SK-N-SH treated with all-trans-retinoic acid at 6 μM for 48 hours (cell line): ENCODE data around the gene CDR2.

Experiments
- ATAC-seq: fragments of 200-7000 bp; cut with Tn5 transposase; 3 replicates; pipeline ENCODE4 v1.9.1; 2020; ENCODE audit warnings: mild to moderate bottlenecking, moderate library complexity
- BACH2 ChIP-seq: fragments of 250-450 bp; sonication (Bioruptor Pico); IDR thresholded peaks from 2 replicates; pipeline ENCODE4 v1.9.0; 2021; ENCODE audit warnings: mild to moderate bottlenecking, borderline replicate concordance
- CSDC2 ChIP-seq: fragments of 250-450 bp; sonication (Bioruptor Pico); IDR thresholded peaks from 2 replicates; pipeline ENCODE4 v1.5.0; 2020; ENCODE audit warnings: mild to moderate bottlenecking, moderate library complexity
- ESRRG ChIP-seq: fragments of 250-450 bp; sonication (Bioruptor Pico); IDR thresholded peaks from 2 replicates; pipeline ENCODE4 v1.6.1; 2021; ENCODE audit warnings: mild to moderate bottlenecking
- GLIS3 ChIP-seq: fragments of 250-450 bp; sonication (Bioruptor Pico); IDR thresholded peaks from 2 replicates; pipeline ENCODE4 v1.5.0; 2020; ENCODE audit warnings: mild to moderate bottlenecking, moderate library complexity
- ISL1 ChIP-seq: fragments of 250-450 bp; sonication (Bioruptor Pico); IDR thresholded peaks from 2 replicates; pipeline ENCODE4 v2.1.2; 2022; ENCODE audit warnings: mild to moderate bottlenecking, moderate library complexity
- OSR1 ChIP-seq: fragments of 250-450 bp; sonication (Bioruptor Pico); IDR thresholded peaks from 2 replicates; pipeline ENCODE4 v1.8.0; 2022; ENCODE audit warnings: moderate library complexity, mild to moderate bottlenecking, inconsistent platforms
- PPARA ChIP-seq: fragments of 250-450 bp; sonication (Bioruptor Pico); IDR thresholded peaks from 2 replicates; pipeline ENCODE4 v1.5.0; 2020; ENCODE audit warnings: mild to moderate bottlenecking, borderline replicate concordance
- SNAI2 ChIP-seq: fragments of 250-450 bp; sonication (Bioruptor Pico); IDR thresholded peaks from 2 replicates; pipeline ENCODE4 v1.5.0; 2020; ENCODE audit warnings: mild to moderate bottlenecking, moderate library complexity
- TCF4 ChIP-seq: fragments of 250-450 bp; sonication (Bioruptor Pico); IDR thresholded peaks from 2 replicates; pipeline ENCODE4 v1.8.0; 2021; ENCODE audit warnings: mild to moderate bottlenecking, moderate library complexity, borderline replicate concordance
- TOX ChIP-seq: fragments of 250-450 bp; sonication (Bioruptor Pico); IDR thresholded peaks from 2 replicates; pipeline ENCODE4 v1.8.0; 2021; ENCODE audit warnings: mild to moderate bottlenecking, moderate library complexity, borderline replicate concordance
- ZC3H10 ChIP-seq: fragments of 250-450 bp; sonication (Bioruptor Pico); IDR thresholded peaks from 2 replicates; pipeline ENCODE4 v1.5.1; 2021; ENCODE audit warnings: mild to moderate bottlenecking, moderate library complexity
- ZFP30 ChIP-seq: fragments of 450-650 bp; formaldehyde crosslinking; IDR thresholded peaks from 2 replicates; pipeline ENCODE4 v1.5.0; 2022; ENCODE audit warnings: mild to moderate bottlenecking, moderate library complexity
- ZNF565 ChIP-seq: fragments of 450-650 bp; formaldehyde crosslinking; conservative IDR thresholded peaks from 2 replicates; pipeline ENCODE4 v1.5.0; 2020; ENCODE audit warnings: low read depth, mild to moderate bottlenecking, moderate library complexity
- ZNF70 ChIP-seq: fragments of 450-650 bp; formaldehyde crosslinking; IDR thresholded peaks from 2 replicates; pipeline ENCODE4 v1.5.0; 2020; ENCODE audit warnings: mild to moderate bottlenecking, moderate library complexity
- ZNF8 ChIP-seq: fragments of 450-650 bp; formaldehyde crosslinking; IDR thresholded peaks from 2 replicates; pipeline ENCODE4 v1.5.0; 2020; ENCODE audit warnings: mild to moderate bottlenecking, moderate library complexity
- TF ChIP-seq, protein P1 (sequence below): fragments of 250-450 bp; sonication (Bioruptor Pico); IDR thresholded peaks from 2 replicates; pipeline ENCODE4 v1.5.0; 2020; ENCODE audit warnings: mild to moderate bottlenecking, moderate library complexity
- TF ChIP-seq, protein P2 (sequence below): fragments of 250-450 bp; sonication (Bioruptor Pico); IDR thresholded peaks from 2 replicates; pipeline ENCODE4 v1.8.0; 2020; ENCODE audit warnings: mild to moderate bottlenecking, moderate library complexity, borderline replicate concordance
- TF ChIP-seq, protein P3 (sequence below): fragments of 250-450 bp; sonication (Bioruptor Pico); IDR thresholded peaks from 2 replicates; pipeline ENCODE4 v1.5.1; 2021; ENCODE audit warnings: mild to moderate bottlenecking, moderate library complexity

Gene CDR2

DNA sequence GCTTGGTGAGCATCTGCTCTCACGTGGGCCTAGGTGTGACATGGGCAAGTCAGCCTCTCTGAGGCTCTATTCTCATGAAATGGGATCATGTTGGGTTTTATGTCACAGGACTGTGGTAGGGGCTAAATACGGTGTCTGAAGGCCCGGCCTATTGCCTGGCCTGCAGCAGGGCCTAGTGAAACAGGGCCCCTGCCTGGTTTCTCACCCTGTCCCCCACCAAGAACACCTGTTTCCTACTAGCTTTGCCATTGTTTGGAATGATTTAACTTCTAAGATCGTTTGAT is 48.1 kb downstream of the CDR2 start:
- no peak for ATAC-seq
- TF ChIP-seq TCF4 (CRISPR knock-in tag) (no peak), TOX (CRISPR knock-in tag) (no peak), PPARA (no peak), GLIS3 (CRISPR knock-in tag) (no peak), BACH2 (CRISPR knock-in tag) (no peak), SNAI2 (CRISPR knock-in tag) (no peak), ZFP30 (no peak), ISL1 (no peak), ZC3H10 (CRISPR knock-in tag) (no peak), ZNF8 (CRISPR knock-in tag) (no peak), ESRRG (CRISPR knock-in tag) (no peak), CSDC2 (no peak), OSR1 (CRISPR knock-in tag) (no peak)
- TF ChIP-seq, protein P1, sequence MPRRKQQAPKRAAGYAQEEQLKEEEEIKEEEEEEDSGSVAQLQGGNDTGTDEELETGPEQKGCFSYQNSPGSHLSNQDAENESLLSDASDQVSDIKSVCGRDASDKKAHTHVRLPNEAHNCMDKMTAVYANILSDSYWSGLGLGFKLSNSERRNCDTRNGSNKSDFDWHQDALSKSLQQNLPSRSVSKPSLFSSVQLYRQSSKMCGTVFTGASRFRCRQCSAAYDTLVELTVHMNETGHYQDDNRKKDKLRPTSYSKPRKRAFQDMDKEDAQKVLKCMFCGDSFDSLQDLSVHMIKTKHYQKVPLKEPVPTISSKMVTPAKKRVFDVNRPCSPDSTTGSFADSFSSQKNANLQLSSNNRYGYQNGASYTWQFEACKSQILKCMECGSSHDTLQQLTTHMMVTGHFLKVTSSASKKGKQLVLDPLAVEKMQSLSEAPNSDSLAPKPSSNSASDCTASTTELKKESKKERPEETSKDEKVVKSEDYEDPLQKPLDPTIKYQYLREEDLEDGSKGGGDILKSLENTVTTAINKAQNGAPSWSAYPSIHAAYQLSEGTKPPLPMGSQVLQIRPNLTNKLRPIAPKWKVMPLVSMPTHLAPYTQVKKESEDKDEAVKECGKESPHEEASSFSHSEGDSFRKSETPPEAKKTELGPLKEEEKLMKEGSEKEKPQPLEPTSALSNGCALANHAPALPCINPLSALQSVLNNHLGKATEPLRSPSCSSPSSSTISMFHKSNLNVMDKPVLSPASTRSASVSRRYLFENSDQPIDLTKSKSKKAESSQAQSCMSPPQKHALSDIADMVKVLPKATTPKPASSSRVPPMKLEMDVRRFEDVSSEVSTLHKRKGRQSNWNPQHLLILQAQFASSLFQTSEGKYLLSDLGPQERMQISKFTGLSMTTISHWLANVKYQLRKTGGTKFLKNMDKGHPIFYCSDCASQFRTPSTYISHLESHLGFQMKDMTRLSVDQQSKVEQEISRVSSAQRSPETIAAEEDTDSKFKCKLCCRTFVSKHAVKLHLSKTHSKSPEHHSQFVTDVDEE (CRISPR knock-in tag), result no peak

DNA sequence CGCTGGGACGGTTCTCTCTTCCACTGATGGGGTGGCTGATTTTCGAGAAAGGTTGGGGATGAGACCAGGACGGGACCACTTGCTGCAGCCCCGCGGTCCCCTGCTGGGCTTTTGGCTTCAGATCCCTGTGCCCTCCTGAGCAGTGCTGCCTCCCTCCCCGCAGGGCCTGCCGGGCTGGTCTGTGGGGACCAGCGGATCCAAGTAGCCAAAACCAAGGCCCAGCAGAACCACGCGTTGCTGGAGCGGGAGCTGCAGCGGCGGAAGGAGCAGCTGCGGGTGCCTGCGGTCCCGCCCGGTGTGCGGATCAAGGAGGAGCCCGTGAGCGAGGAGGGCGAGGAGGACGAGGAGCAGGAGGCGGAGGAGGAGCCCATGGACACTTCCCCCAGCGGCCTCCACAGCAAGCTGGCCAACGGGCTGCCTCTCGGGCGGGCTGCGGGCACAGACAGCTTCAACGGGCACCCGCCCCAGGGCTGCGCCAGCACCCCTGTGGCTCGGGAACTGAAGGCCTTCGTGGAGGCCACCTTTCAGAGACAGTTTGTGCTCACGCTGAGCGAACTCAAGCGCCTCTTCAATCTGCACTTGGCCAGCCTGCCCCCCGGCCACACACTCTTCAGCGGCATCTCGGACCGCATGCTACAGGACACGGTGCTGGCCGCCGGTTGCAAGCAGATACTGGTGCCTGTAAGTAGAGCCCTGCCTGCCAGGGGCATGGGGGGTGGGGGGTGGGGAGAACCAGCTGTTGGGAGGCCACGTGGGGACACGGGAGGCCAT is 48.6 kb downstream of the CDR2 start:
- ATAC-seq, result no peak
- TF ChIP-seq ZNF8 (CRISPR knock-in tag) (no peak), ZC3H10 (CRISPR knock-in tag) (no peak), PPARA (no peak)

DNA sequence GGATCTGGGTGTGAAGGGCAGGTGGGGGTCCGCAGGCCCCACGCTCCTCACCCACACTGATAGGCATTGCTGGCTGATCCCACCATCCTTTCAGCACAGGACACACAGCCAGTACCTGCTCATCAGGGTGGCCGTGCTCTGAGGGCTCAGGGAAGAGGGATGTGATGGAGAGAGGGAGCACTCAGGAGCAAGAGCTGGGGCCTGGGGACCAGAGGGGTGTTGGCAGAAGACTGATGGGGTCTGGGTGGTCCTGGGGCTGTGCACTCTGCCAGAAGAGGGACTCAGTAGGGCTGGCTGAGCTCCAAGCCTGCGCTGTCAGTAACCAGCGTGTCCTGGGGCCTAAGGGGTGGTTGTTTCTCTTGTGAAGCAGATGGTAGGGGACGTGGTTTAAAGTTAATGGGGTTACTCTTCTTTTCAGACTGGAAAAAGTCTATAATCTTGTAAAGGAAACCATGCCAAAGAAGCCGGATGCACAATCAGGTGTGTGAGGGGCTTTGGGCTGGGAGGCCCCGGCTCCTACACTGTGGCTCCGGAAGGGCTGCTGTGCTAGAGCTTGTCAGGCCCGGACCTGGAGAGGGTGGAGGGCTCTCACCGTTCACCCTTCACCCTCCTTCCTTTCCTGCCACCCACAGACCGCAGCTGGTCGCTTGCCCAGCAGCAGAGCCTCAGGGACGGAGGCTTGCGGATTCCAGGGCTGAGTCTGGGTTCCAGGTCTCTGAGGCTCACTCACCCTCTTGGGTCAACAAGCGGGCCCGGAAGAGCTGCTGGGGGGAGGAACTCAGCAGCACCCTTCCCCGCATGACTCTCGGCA is 49.4 kb downstream of the CDR2 start:
- no peak for ATAC-seq
- TF ChIP-seq ZNF70 (CRISPR knock-in tag), result no peak
- no peak for TF ChIP-seq ZFP30

DNA sequence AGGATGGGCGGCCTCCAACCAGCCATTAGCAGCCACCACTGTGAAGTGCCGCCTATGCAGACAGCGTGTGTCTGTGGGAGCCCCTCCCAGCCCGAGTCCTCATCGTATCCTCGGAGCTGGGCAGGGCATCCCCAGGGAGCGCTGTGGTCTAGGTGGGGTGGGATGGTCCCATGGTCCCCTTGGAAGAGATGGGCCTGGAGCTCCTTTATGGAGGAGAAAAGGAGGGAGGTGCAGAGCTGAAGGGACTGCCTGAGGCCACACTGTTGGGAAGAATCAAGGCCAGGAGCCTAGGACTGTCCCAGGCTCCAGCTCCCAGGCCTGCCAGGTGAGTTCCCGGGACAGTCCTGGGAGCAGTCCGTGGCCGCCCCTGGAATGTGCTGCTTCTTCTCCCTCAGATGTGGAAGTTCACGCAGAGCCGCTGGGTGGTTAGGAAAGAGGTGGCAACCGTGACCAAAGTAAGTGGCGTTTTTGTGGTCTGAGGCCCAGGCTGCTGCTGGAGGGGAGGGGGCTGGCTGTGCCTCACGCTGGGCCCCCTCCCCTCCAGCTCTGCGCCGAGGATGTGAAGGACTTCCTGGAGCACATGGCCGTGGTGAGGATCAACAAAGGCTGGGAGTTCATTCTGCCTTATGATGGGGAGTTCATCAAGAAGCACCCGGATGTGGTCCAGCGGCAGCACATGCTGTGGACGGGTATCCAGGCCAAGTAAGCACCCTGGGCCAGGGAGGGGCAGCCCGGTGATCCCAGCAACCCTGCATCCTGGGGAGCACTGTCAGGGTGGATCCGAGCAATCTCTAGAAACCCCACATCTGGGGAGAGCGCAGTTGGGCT is 50.2 kb downstream of the CDR2 start:
- TF ChIP-seq, protein P1 (CRISPR knock-in tag), result no peak
- no peak for TF ChIP-seq TOX (CRISPR knock-in tag)
- ATAC-seq, result no peak

DNA sequence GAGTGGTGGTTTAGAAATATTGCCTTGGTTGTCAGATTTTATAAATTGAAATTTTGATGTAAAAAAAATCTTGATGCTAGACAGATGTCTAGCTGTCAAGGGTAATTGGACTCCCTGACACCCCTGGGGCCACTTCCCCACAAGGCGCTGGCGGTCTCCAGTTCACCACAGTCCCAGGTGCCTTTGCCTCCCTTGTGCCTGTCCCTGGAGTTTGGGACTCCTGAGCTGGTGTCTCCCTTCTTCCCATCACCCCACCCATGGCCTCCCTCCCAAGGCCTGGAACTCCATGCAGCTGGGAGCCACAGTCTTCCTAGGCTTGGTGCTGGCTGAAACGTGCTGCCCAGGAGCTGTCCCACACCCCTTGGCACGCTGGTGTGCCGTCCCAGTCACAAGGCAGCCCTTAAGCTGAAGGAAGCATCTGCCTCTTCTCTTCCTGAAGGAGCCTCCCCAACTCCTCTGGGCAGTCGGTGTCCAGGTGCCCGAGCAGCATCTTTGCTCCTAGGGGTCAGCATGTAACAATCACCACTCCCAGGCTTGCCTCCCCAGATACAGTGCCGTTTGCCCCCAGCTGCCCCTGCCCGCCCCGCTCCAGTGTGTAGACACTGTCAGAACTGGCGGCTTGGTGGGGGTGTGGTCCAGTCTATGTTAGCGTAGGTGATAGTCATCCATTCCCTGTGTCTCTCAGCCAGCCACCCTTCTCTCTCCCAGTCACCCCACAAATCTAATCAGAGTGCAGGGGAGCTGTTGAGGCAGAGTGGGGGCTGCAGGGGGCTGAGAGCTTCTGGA is 51.1 kb downstream of the CDR2 start:
- ATAC-seq, result no peak
- TF ChIP-seq, protein P1 (CRISPR knock-in tag), result no peak
- TF ChIP-seq CSDC2 (no peak), ZNF565 (no peak), SNAI2 (CRISPR knock-in tag) (no peak)
- TF ChIP-seq, protein P2, sequence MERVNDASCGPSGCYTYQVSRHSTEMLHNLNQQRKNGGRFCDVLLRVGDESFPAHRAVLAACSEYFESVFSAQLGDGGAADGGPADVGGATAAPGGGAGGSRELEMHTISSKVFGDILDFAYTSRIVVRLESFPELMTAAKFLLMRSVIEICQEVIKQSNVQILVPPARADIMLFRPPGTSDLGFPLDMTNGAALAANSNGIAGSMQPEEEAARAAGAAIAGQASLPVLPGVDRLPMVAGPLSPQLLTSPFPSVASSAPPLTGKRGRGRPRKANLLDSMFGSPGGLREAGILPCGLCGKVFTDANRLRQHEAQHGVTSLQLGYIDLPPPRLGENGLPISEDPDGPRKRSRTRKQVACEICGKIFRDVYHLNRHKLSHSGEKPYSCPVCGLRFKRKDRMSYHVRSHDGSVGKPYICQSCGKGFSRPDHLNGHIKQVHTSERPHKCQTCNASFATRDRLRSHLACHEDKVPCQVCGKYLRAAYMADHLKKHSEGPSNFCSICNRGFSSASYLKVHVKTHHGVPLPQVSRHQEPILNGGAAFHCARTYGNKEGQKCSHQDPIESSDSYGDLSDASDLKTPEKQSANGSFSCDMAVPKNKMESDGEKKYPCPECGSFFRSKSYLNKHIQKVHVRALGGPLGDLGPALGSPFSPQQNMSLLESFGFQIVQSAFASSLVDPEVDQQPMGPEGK (CRISPR knock-in tag), result no peak
- TF ChIP-seq, protein P3, sequence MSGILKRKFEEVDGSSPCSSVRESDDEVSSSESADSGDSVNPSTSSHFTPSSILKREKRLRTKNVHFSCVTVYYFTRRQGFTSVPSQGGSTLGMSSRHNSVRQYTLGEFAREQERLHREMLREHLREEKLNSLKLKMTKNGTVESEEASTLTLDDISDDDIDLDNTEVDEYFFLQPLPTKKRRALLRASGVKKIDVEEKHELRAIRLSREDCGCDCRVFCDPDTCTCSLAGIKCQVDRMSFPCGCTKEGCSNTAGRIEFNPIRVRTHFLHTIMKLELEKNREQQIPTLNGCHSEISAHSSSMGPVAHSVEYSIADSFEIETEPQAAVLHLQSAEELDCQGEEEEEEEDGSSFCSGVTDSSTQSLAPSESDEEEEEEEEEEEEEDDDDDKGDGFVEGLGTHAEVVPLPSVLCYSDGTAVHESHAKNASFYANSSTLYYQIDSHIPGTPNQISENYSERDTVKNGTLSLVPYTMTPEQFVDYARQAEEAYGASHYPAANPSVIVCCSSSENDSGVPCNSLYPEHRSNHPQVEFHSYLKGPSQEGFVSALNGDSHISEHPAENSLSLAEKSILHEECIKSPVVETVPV (CRISPR knock-in tag), result no peak
